Stimulated activated naive B cell treated with anti-CD40 and anti-IgM and Interleukin-4, amounts not matched to agents 10 μg/mL and 1 μg/mL and 100 μg/mL, for 72 hours (primary cell): ENCODE data around the gene YPEL5.
"Not testable (repeated sequence)": the region's sequence is repeated elsewhere in the genome, so short reads cannot be mapped to it uniquely, and the experiment has no call there.

ENCODE experiments used
- ATAC-seq, 2 donors: fragments of 150-1000 bp; cut with Tn5 transposase; replicated peaks; 2 replicates each; pipeline ENCODE4 v1.10.0; 2021; ENCODE audit warnings: moderate library complexity in 1 of 2
- DNase-seq: peaks from one replicate; pipeline ENCODE4 v3.0.0; 2021
- H3K27ac Mint-ChIP-seq: one replicate; pipeline ENCODE4 v1.8.0; 2022; ENCODE audit warnings: mild to moderate bottlenecking, mixed read lengths
- H3K27me3 Mint-ChIP-seq, 2 donors: one replicate each; pipeline ENCODE4 v1.8.0; 2022; ENCODE audit warnings: mixed read lengths in 2 of 2
- H3K36me3 Mint-ChIP-seq, 2 donors: one replicate each; pipeline ENCODE4 v1.8.0; 2022; ENCODE audit warnings: mixed read lengths in 2 of 2, mild to moderate bottlenecking in 1 of 2
- H3K4me1 Mint-ChIP-seq, 2 donors: one replicate each; pipeline ENCODE4 v1.8.0; 2022; ENCODE audit warnings: mixed read lengths in 2 of 2, mild to moderate bottlenecking in 1 of 2
- H3K4me3 Mint-ChIP-seq, 2 donors: one replicate each; pipeline ENCODE4 v1.8.0; 2022; ENCODE audit warnings: mild to moderate bottlenecking in 2 of 2, mixed read lengths in 2 of 2, moderate library complexity in 1 of 2
- H3K9me3 Mint-ChIP-seq, 2 donors: one replicate each; pipeline ENCODE4 v1.8.0; 2022; ENCODE audit warnings: mixed read lengths in 2 of 2, mild to moderate bottlenecking in 1 of 2

YPEL5 gene

DNA sequence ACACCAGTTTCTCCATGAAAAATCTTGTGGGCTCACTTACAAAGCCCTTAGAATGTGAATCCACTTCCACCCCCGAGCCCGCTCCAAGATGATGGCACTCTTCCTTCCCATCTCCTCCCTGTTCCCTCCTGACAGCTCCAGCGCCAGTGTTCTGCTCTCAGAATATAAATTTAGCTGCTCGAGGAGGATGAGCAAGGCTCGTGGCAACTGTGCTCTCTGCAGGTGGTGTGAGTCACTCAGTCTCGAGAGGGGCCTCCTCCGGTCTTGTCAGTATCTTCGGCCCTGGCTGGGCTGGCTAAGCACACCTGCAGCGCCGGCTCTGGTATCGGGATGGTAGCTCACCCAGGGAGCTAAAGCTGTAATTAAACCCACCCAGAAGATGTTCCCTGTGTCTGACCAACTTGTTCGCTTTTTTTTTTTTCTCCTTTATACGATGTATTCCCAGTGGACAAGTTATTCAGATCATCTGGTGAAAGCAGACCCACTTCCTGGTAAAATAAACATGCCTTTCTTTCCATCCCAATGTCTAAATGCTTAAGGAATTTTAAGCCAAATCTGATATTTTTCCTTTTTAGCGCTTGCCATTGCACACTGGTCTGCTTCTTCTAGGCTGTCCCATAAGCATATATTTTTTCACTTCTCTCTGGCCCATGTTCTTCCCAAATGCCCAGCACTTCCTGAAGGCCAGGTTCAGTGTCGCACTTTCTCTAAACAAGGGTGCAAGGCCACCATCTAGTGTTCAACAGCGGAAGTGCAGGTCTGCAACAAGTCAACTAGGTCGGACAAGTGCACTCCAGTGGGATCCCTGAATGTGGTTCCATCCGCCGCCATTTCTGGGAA is 31.4 kb upstream of the YPEL5 start:
- H3K36me3 Mint-ChIP-seq, result no peaks in the 10 kb centered on the region
- peaks cover 14 to 29% of the 10 kb centered on the region in 2 donors for H3K27me3 Mint-ChIP-seq
- H3K4me3 Mint-ChIP-seq, result no peak overlapping the region
- H3K27ac Mint-ChIP-seq, result no peak overlapping the region
- peak; percentile 58 to 62 for ATAC-seq
- peaks cover 6% of the 10 kb centered on the region in 2 donors for H3K4me1 Mint-ChIP-seq
- peak; percentile 32 for DNase-seq
- H3K9me3 Mint-ChIP-seq, result no peaks in the 10 kb centered on the region

- Mint-ChIP-seq H3K9me3 (no peaks in the 10 kb centered on the region), H3K27me3 (peaks cover 14 to 29% of the 10 kb centered on the region in 2 donors), H3K4me1 (peaks cover 6% of the 10 kb centered on the region in 2 donors), H3K36me3 (no peaks in the 10 kb centered on the region), H3K4me3 (no peak overlapping the region), H3K27ac (no peak overlapping the region)
- DNase-seq (no peak), ATAC-seq (no peak)
These were observed 30.9 kb upstream of the YPEL5 start for GRCh38 chr2:30115981-30116285.

GRCh38 chr2:30122362-30122761 is 24.4 kb upstream of the YPEL5 start:
- H3K27me3 Mint-ChIP-seq, result peaks cover 19 to 20% of the 10 kb centered on the region in 2 donors
- peaks cover 0 to 2% of the 10 kb centered on the region in 2 donors for H3K9me3 Mint-ChIP-seq
- ATAC-seq, result no peak

GRCh38 chr2:30127016-30127893 is 19.6 kb upstream of the YPEL5 start:
- H3K9me3 Mint-ChIP-seq, result peaks cover 0 to 2% of the 10 kb centered on the region in 2 donors
- H3K36me3 Mint-ChIP-seq, result peaks cover 0 to 3% of the 10 kb centered on the region in 2 donors
- ATAC-seq (no peak), DNase-seq (no peak)
- H3K4me3 Mint-ChIP-seq, result no peak overlapping the region
- no peaks in the 10 kb centered on the region for H3K4me1 Mint-ChIP-seq
- peaks cover 7 to 10% of the 10 kb centered on the region in 2 donors for H3K27me3 Mint-ChIP-seq
- no peak overlapping the region for H3K27ac Mint-ChIP-seq

More at GRCh38 chr2:30122362-30122761, 24.4 kb upstream of the YPEL5 start:
- DNase-seq, result no peak
- Mint-ChIP-seq H3K4me3 (no peak overlapping the region), H3K36me3 (peaks cover 0 to 3% of the 10 kb centered on the region in 2 donors), H3K4me1 (no peaks in the 10 kb centered on the region), H3K27ac (no peak overlapping the region)

- H3K4me1 Mint-ChIP-seq, result peaks cover 0 to 9% of the 10 kb centered on the region in 2 donors
- H3K4me3 Mint-ChIP-seq, result no peak overlapping the region
- DNase-seq, result no peak
- peaks cover 0 to 9% of the 10 kb centered on the region in 2 donors for H3K27me3 Mint-ChIP-seq
- no peaks in the 10 kb centered on the region for H3K9me3 Mint-ChIP-seq
- no peaks in the 10 kb centered on the region for H3K36me3 Mint-ChIP-seq
- ATAC-seq, result no peak
- no peak overlapping the region for H3K27ac Mint-ChIP-seq
These were observed 12.2 kb upstream of the YPEL5 start for GRCh38 chr2:30134582-30134981.

DNA sequence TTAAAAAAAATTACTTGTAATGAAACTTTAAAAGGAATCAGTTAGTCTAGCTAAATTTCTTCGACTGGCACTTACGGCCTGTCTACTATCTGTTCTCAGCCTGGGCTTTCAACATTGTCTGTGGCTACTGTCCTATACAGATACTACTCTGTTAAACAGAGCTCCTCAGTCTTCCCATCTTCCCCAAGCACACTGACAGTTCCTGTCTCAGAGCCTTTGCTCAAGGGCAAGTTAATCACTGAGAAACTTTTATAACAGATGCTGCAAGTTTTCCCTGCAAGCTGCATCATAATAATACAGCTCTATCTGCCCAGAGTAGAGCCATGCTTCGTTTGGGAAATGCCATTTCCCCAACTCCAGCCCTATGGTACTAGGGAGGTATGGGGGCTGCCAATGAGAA is 11.3 kb upstream of the YPEL5 start:
- no peak for ATAC-seq
- Mint-ChIP-seq H3K9me3 (no peaks in the 10 kb centered on the region), H3K4me1 (peaks cover 0 to 9% of the 10 kb centered on the region in 2 donors), H3K4me3 (no peak overlapping the region), H3K27me3 (peaks cover 0 to 9% of the 10 kb centered on the region in 2 donors), H3K36me3 (no peaks in the 10 kb centered on the region), H3K27ac (no peak overlapping the region)
- DNase-seq, result no peak

GRCh38 chr2:30136764-30137444 is 9.9 kb upstream of the YPEL5 start:
- H3K27me3 Mint-ChIP-seq, result peaks cover 0 to 9% of the 10 kb centered on the region in 2 donors
- H3K4me1 Mint-ChIP-seq, result peaks cover 0 to 9% of the 10 kb centered on the region in 2 donors
- no peak for DNase-seq
- H3K9me3 Mint-ChIP-seq, result no peaks in the 10 kb centered on the region
- no peak overlapping the region for H3K4me3 Mint-ChIP-seq
- H3K36me3 Mint-ChIP-seq, result no peaks in the 10 kb centered on the region
- ATAC-seq, result peak; percentile 36 to 45
- no peak overlapping the region for H3K27ac Mint-ChIP-seq

DNA sequence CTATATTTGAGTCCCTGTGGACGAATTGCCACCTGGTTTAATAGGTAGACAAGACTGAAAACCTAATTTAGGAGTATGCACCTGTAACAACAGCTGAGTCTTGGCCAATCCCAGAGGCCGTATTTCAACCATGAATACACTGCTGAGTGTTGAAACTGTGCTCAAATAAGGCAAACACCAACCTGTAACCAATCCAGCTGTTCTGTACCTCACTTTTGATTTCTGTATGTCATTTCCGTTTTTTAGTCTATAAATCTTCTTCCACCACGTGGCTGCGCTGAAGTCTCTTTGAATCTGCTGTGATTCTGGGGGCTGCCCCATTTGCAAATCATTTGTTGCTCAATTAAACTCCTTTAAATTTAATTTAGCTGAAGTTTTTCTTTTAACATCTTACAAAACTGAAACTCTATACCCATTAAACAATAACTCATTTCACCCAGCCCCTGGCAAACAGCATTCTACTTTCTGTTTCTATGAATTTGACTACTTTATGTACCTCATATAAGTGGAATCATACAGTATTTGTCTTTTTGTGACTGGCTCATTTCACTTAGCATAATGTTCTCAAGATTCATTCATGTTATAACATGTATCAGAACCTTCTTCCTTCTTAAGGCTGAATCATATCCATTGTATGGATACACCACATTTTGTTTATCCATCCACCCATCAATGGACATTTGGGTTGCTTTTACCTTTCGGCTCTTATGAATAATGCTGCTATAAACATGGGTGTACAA is 7.5 kb upstream of the YPEL5 start:
- Mint-ChIP-seq H3K4me1 (peaks cover 0 to 9% of the 10 kb centered on the region in 2 donors), H3K9me3 (no peaks in the 10 kb centered on the region), H3K27me3 (peaks cover 0 to 9% of the 10 kb centered on the region in 2 donors), H3K36me3 (no peaks in the 10 kb centered on the region), H3K4me3 (no peak overlapping the region), H3K27ac (no peak overlapping the region)
- DNase-seq, result no peak
- peak; percentile 64 to 65 for ATAC-seq

DNA sequence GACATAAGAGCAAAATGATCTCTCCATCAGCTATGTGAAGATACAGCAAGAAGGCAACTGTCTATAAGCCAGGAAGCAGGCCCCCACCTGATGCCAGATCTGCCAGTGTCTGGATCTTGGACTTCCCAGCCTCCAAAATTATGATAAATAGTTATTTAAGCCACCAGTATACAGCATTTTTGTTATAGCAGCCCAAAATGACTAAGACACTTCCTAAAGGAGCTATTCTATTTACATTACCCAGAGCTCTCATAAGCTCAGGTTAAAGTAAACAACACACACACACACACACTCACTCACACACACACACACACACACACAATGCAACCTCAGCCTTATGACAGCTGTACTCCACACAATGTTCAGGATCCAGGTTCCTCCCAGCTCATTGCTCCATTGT is 5.7 kb upstream of the YPEL5 start:
- no peaks in the 10 kb centered on the region for H3K9me3 Mint-ChIP-seq
- no peaks in the 10 kb centered on the region for H3K27me3 Mint-ChIP-seq
- no peaks in the 10 kb centered on the region for H3K36me3 Mint-ChIP-seq
- no peak overlapping the region for H3K27ac Mint-ChIP-seq
- H3K4me3 Mint-ChIP-seq, result no peak overlapping the region
- ATAC-seq, result no peak
- DNase-seq, result no peak
- peaks cover 7 to 11% of the 10 kb centered on the region in 2 donors for H3K4me1 Mint-ChIP-seq

DNA sequence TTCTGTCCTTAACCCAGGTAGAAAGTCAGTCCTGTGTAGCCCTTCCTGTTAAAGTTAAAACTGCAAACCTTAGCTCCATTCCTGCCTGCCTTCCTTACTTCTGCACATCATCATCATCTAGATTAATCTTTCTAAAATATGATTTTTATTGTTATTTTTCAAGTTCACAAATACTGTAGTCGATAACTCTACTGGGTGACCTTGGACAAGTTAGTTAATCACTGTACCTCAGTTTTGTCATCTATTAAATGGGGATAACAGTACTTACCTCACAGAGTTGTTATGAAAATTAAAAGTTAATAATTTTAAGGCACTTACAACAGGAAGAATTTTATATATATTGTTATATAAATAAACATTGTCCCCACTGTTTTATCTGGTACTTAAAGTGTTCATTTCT is 2.5 kb upstream of the YPEL5 start:
- no peak overlapping the region for H3K4me3 Mint-ChIP-seq
- ATAC-seq, result no peak
- H3K4me1 Mint-ChIP-seq, result peaks cover 17 to 22% of the 10 kb centered on the region in 2 donors
- no peaks in the 10 kb centered on the region for H3K27me3 Mint-ChIP-seq
- H3K36me3 Mint-ChIP-seq, result peaks cover 11 to 14% of the 10 kb centered on the region in 2 donors
- no peak overlapping the region for H3K27ac Mint-ChIP-seq
- no peak for DNase-seq
- H3K9me3 Mint-ChIP-seq, result no peaks in the 10 kb centered on the region

GRCh38 chr2:30144951-30145350 is 1.9 kb upstream of the YPEL5 start:
- H3K27me3 Mint-ChIP-seq, ATAC-seq, H3K9me3 Mint-ChIP-seq, DNase-seq: not testable (repeated sequence)
- peak overlapping the region; percentile 85 for H3K27ac Mint-ChIP-seq
- H3K4me3 Mint-ChIP-seq, result peak overlapping the region in 1 of 2 donors; percentile 55
- peaks cover 16 to 17% of the 10 kb centered on the region in 2 donors for H3K36me3 Mint-ChIP-seq
- H3K4me1 Mint-ChIP-seq, result peaks cover 15 to 29% of the 10 kb centered on the region in 2 donors

GRCh38 chr2:30145826-30146336 is 926 bp upstream of the YPEL5 start:
- peak overlapping the region; percentile 84 to 86 for H3K4me3 Mint-ChIP-seq
- DNase-seq, result no peak

DNA sequence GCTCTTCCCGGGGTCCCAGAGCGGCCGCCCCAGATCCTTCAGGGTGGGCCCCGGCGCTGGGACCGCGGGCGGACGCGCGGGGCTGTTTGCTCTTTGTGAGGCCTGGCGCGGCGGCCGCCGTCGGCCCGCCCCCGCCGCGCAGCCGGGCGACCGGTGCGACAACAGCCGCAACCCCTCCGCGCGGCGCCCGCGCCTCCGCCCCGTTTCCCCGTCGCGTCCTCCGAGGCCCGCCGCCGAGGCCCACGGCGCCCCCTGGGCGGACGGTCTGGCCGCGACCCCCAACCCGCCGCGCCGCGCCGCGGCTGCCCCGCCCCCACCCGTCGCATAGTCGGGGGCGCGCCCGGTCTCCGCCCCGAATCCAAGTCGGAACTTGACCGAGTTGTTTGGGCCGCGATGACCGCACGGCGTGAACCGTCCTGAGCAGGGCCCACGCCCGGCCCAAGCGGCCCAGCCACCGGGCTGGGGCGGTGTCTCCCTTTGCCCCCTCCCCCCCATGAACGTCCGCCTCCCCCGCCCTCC is 448 bp downstream of the YPEL5 start:
- Mint-ChIP-seq H3K4me1 (peaks cover 29 to 50% of the 10 kb centered on the region in 2 donors), H3K27ac (peak overlapping the region; percentile 96), H3K36me3 (peaks cover 32 to 36% of the 10 kb centered on the region in 2 donors), H3K4me3 (peak overlapping the region; percentile 82 to 88), H3K27me3 (no peaks in the 10 kb centered on the region), H3K9me3 (no peaks in the 10 kb centered on the region)
- peak; percentile 1 to 3 for ATAC-seq
- DNase-seq, result peak; percentile 9

More at GRCh38 chr2:30145826-30146336, 926 bp upstream of the YPEL5 start:
- Mint-ChIP-seq H3K27ac (peak overlapping the region; percentile 97), H3K27me3 (no peaks in the 10 kb centered on the region), H3K9me3 (no peaks in the 10 kb centered on the region), H3K4me1 (peaks cover 23 to 38% of the 10 kb centered on the region in 2 donors), H3K36me3 (peaks cover 25 to 26% of the 10 kb centered on the region in 2 donors)
- no peak for ATAC-seq
